ENCODE data around the gene BRD3OS. TPM values are rescaled to one million over a fixed set of nuclear protein-coding genes. Genes with fewer than 3 reads are reported as not detected.
A peak's percentile ranks its signal among the peaks of the same experiment; 100 is the strongest.
"Not testable (repeated sequence)": the region's sequence is repeated elsewhere in the genome, so short reads cannot be mapped to it uniquely, and the experiment has no call there.

The BRD3OS gene
- total RNA-seq, 1 experiment from 2014 or later, result 13.5 TPM

DNA sequence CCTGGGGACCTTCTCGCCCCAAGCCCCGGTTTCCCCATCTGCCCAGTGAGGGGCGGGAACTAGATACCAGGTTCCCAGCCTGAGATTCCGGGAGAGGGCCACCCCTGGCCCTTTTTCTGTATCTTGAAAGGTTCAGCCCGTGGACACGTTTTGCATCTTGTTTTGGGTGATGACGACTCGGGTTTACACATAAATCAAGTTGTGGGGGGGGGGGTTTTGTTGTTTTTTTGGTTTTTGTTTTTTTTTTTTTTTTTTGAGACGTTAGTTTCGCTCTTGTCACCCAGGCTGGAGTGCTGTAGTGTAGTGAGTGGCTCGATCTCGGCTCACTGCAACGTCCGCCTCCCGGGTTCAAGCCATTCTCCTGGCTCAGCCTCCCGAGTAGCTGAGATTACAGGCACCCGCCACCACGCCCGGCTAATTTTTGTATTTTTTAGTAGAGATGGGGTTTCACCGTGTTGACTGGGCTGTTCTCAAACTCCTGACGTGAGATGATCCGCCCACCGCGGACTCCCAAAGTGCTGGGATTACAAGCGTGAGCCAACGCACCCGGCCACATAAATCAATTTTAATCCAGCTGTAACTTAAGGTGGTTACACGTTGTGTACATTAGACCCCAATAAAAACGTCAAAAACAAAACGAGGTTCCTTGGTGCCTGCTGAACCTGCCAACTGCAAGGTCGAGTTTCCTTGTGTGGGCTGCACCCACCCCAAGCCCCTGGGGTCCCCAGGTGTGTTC, 43.6 kb downstream of the BRD3OS start:
- intact Hi-C loops (cut with micrococcal nuclease; ENCODE audit: unreplicated experiment), result loop anchor here (2.0 to 10.0 kb wide), 2 partner anchors 40 to 944 kb away; partner anchors contain the start of gene RALGDS

GRCh38 chr9:134069480-134070399, 44.5 kb downstream of the BRD3OS start:
- Histone ChIP-seq H3K4me1 (ENCODE audit: insufficient read depth, low read length, poor library complexity, severe bottlenecking) (no peaks in the 10 kb centered on the region), H3K4me3 (ENCODE audit: low read depth, low read length, poor library complexity, severe bottlenecking) (peak overlapping the region; percentile 99), H3K36me3 (ENCODE audit: insufficient read depth, low read length, poor library complexity, severe bottlenecking) (no peaks in the 10 kb centered on the region), H3K27me3 (replicated peaks; ENCODE audit: insufficient read depth, low read depth, low read length, poor library complexity) (peaks cover 25% of the 10 kb centered on the region), H3K27ac (ENCODE audit: low read depth, low read length, poor library complexity, severe bottlenecking) (no peak overlapping the region), H3K9me3 (ENCODE audit: low read depth, low read length, poor library complexity, severe bottlenecking) (no peaks in the 10 kb centered on the region)
- intact Hi-C loops (cut with micrococcal nuclease; ENCODE audit: unreplicated experiment), result loop anchor here (2.0 to 10.0 kb wide), 2 partner anchors 41 to 945 kb away; partner anchors contain the start of gene RALGDS
- ChIA-PET CTCF (no interaction called here), POLR2A (ENCODE audit: low non-redundant PET) (no interaction called here)
- no peak for DNase-seq (ENCODE audit: low spot score)
- TF ChIP-seq EZH2 (IDR thresholded peaks at IDR 0.05; ENCODE audit: borderline replicate concordance, low read depth, low read length, poor library complexity, severe bottlenecking) (no peak), CTCF (conservative IDR thresholded peaks at IDR 0.05; ENCODE audit: low read depth, low read length) (no peak)
- no TSS peak for BruUV-seq (replicated peaks)

More for the DNA sequence above, 43.6 kb downstream of the BRD3OS start:
- ChIA-PET POLR2A (ENCODE audit: low non-redundant PET) (no interaction called here), CTCF (no interaction called here)
- Histone ChIP-seq H3K4me1 (ENCODE audit: insufficient read depth, low read length, poor library complexity, severe bottlenecking) (no peaks in the 10 kb centered on the region), H3K27ac (ENCODE audit: low read depth, low read length, poor library complexity, severe bottlenecking) (peak overlapping the region; percentile 80), H3K36me3 (ENCODE audit: insufficient read depth, low read length, poor library complexity, severe bottlenecking) (no peaks in the 10 kb centered on the region), H3K27me3 (replicated peaks; ENCODE audit: insufficient read depth, low read depth, low read length, poor library complexity) (peaks cover 19% of the 10 kb centered on the region), H3K4me3 (ENCODE audit: low read depth, low read length, poor library complexity, severe bottlenecking) (peak overlapping the region; percentile 99), H3K9me3 (ENCODE audit: low read depth, low read length, poor library complexity, severe bottlenecking) (no peaks in the 10 kb centered on the region)
- no peak for TF ChIP-seq CTCF (conservative IDR thresholded peaks at IDR 0.05; ENCODE audit: low read depth, low read length)
- no peak for TF ChIP-seq EZH2 (IDR thresholded peaks at IDR 0.05; ENCODE audit: borderline replicate concordance, low read depth, low read length, poor library complexity, severe bottlenecking)
- peak; percentile 28 for DNase-seq (ENCODE audit: low spot score)
- no TSS peak for BruUV-seq (replicated peaks)

- ChIA-PET POLR2A (ENCODE audit: low non-redundant PET) (no interaction called here), CTCF (no interaction called here)
- H3K4me3 ChIP-seq (ENCODE audit: low read depth, low read length, poor library complexity, severe bottlenecking), result no peak overlapping the region
- peaks cover 25% of the 10 kb centered on the region for H3K27me3 ChIP-seq (replicated peaks; ENCODE audit: insufficient read depth, low read depth, low read length, poor library complexity)
- H3K36me3 ChIP-seq (ENCODE audit: insufficient read depth, low read length, poor library complexity, severe bottlenecking), result no peaks in the 10 kb centered on the region
- H3K27ac ChIP-seq (ENCODE audit: low read depth, low read length, poor library complexity, severe bottlenecking), result no peak overlapping the region
- H3K4me1 ChIP-seq (ENCODE audit: insufficient read depth, low read length, poor library complexity, severe bottlenecking), result no peaks in the 10 kb centered on the region
- no TSS peak for BruUV-seq (replicated peaks)
- TF ChIP-seq CTCF (conservative IDR thresholded peaks at IDR 0.05; ENCODE audit: low read depth, low read length), result no peak
- no peak for TF ChIP-seq EZH2 (IDR thresholded peaks at IDR 0.05; ENCODE audit: borderline replicate concordance, low read depth, low read length, poor library complexity, severe bottlenecking)
- DNase-seq (ENCODE audit: low spot score), result no peak
- no peaks in the 10 kb centered on the region for H3K9me3 ChIP-seq (ENCODE audit: low read depth, low read length, poor library complexity, severe bottlenecking)
- intact Hi-C loops (cut with micrococcal nuclease; ENCODE audit: unreplicated experiment), result no loop called here
Measured at GRCh38 chr9:134071149-134071548, 45.9 kb downstream of the BRD3OS start.

- BruUV-seq (replicated peaks); intact Hi-C loops (cut with micrococcal nuclease; ENCODE audit: unreplicated experiment); H3K4me3 ChIP-seq (ENCODE audit: low read depth, low read length, poor library complexity, severe bottlenecking); H3K36me3 ChIP-seq (ENCODE audit: insufficient read depth, low read length, poor library complexity, severe bottlenecking); H3K9me3 ChIP-seq (ENCODE audit: low read depth, low read length, poor library complexity, severe bottlenecking); DNase-seq (ENCODE audit: low spot score); H3K4me1 ChIP-seq (ENCODE audit: insufficient read depth, low read length, poor library complexity, severe bottlenecking); H3K27ac ChIP-seq (ENCODE audit: low read depth, low read length, poor library complexity, severe bottlenecking); POLR2A ChIA-PET (ENCODE audit: low non-redundant PET); CTCF ChIA-PET: not testable (repeated sequence)
- H3K27me3 ChIP-seq (replicated peaks; ENCODE audit: insufficient read depth, low read depth, low read length, poor library complexity), result peaks cover 25% of the 10 kb centered on the region
Measured at GRCh38 chr9:134072683-134073082, 47.4 kb downstream of the BRD3OS start.
